HEK293T (cell line): ENCODE data around the gene ANXA7.

Source experiments
- ARNT ChIP-seq: fragments of 450-650 bp; IDR thresholded peaks from 2 replicates; pipeline ENCODE4 v1.6.1; 2017; ENCODE audit warnings: mild to moderate bottlenecking
- BHLHE40 ChIP-seq: fragments of 450-650 bp; IDR thresholded peaks from 2 replicates; pipeline ENCODE4 v1.6.1; 2016; ENCODE audit warnings: mild to moderate bottlenecking, moderate library complexity, borderline replicate concordance
- ELF4 ChIP-seq: fragments of 450-650 bp; IDR thresholded peaks from 2 replicates; pipeline ENCODE4 v1.6.1; 2017; ENCODE audit warnings: antibody characterized with exemption
- FOXA1 ChIP-seq: fragments of 450-650 bp; IDR thresholded peaks from 2 replicates; pipeline ENCODE4 v1.6.1; 2016; ENCODE audit warnings: mild to moderate bottlenecking
- FOXM1 ChIP-seq: fragments of 450-650 bp; IDR thresholded peaks from 2 replicates; pipeline ENCODE4 v1.6.1; 2017; ENCODE audit warnings: mild to moderate bottlenecking, borderline replicate concordance
- HDGF ChIP-seq: fragments of 450-650 bp; IDR thresholded peaks from 2 replicates; pipeline ENCODE4 v1.6.1; 2017; ENCODE audit warnings: antibody characterized with exemption, borderline replicate concordance
- L3MBTL2 ChIP-seq: fragments of 450-650 bp; conservative IDR thresholded peaks from 2 replicates; pipeline ENCODE4 v1.6.1; 2016; ENCODE audit warnings: mild to moderate bottlenecking
- NFRKB ChIP-seq: fragments of 450-650 bp; IDR thresholded peaks from 2 replicates; pipeline ENCODE4 v1.6.1; 2016; ENCODE audit warnings: mild to moderate bottlenecking, moderate library complexity
- SP1 ChIP-seq: fragments of 450-650 bp; IDR thresholded peaks from 2 replicates; pipeline ENCODE4 v1.6.1; 2017
- SUZ12 ChIP-seq: fragments of 450-650 bp; IDR thresholded peaks from 2 replicates; pipeline ENCODE4 v1.6.1; 2016; ENCODE audit warnings: mild to moderate bottlenecking
- TARDBP ChIP-seq: fragments of 450-650 bp; IDR thresholded peaks from 2 replicates; pipeline ENCODE4 v1.6.1; 2016
- ZNF384 ChIP-seq: fragments of 450-650 bp; IDR thresholded peaks from 2 replicates; pipeline ENCODE4 v1.6.1; 2016
- TF ChIP-seq, protein P1 (sequence below): fragments of 450-650 bp; IDR thresholded peaks from 2 replicates; pipeline ENCODE4 v1.6.1; 2016

DNA sequence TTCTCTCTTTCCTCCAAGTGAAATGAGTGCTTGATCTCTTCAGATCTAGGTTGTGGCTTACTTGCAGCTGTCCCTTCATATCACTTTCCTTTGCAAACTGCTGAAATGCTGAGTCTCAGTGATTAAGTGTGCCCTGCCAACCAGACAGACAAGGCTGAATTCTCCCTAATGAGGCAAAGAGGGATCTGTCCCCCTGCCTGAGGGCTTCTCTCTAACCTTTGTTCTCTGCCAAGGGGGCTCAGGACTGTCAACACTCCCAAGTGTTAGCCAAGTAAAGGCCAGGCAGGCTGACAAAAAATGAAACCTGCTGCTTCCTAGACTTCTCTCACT, 19.6 kb upstream of the ANXA7 start, which contains the start of gene MSS51:
- TF ChIP-seq BHLHE40: no peak
- TF ChIP-seq FOXA1: no peak
- no peak for TF ChIP-seq ZNF384
- no peak for TF ChIP-seq SP1
- no peak for TF ChIP-seq FOXM1
- TF ChIP-seq L3MBTL2: no peak
- no peak for TF ChIP-seq TARDBP
- no peak for TF ChIP-seq SUZ12
- TF ChIP-seq, protein P1, sequence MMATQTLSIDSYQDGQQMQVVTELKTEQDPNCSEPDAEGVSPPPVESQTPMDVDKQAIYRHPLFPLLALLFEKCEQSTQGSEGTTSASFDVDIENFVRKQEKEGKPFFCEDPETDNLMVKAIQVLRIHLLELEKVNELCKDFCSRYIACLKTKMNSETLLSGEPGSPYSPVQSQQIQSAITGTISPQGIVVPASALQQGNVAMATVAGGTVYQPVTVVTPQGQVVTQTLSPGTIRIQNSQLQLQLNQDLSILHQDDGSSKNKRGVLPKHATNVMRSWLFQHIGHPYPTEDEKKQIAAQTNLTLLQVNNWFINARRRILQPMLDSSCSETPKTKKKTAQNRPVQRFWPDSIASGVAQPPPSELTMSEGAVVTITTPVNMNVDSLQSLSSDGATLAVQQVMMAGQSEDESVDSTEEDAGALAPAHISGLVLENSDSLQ: no peak
- TF ChIP-seq ELF4: no peak
- no peak for TF ChIP-seq ARNT
- TF ChIP-seq NFRKB: no peak
- TF ChIP-seq HDGF: no peak
